ENCODE results near the gene RAMP3.
A peak's percentile ranks its signal among the peaks of the same experiment; 100 is the strongest.
"Not testable (repeated sequence)": the region's sequence is repeated elsewhere in the genome, so short reads cannot be mapped to it uniquely, and the experiment has no call there.

The RAMP3 gene

GRCh38 chr7:45131891-45132290 is 25.7 kb upstream of the RAMP3 start:
- DNase-seq (ENCODE audit: low spot score) (no peak), FAIRE-seq (peak; percentile 20)

DNA sequence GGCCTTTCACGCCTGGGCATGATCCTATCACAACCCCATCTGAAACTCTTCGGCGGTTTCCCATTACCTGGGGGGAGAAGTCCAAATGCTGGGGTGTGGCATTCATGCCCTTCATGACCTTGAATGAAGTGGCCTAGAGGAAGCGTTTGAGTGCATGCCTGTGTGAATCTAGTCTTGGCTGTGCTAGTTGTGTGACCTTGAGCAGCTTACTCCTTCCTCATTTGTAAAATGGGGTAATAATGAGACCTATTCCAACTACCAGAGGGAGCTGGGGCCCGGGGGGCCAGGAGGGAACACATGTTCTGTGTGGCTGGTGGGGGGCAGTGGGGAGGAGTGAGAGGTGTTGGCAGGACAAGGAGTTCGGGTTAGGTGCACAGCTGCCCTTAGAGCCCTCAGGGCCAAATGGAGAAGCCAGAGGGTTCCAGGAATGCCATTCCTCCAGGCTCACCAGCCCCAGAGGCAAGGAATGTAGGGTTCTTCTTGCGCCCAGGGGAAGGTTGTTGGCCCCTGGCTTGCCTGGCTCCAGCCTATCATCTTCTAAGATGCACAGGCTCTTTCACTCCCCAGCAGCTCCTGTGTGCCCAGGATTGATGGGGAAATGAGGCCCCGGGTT is 24.8 kb upstream of the RAMP3 start:
- FAIRE-seq (no peak), DNase-seq (ENCODE audit: low spot score) (no peak)

DNA sequence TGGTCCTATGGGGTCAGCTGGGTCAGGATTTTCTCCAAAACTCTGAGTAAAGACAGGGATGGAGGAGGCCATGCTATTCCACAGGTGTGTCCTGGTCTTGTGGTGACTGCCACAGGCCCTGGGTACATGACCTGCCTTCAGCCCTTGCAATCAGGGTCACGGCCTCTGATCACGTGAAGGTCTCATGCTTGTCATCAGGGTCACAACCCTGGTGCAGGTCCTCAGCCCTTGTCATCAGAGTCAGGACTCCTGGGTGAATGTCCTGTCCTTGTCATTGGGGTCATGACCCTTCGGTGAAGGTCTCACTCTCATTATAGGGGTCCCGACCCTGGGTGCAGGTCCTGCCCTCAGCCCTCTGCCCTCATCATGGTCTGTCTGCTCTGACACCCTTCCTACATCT is 24.2 kb upstream of the RAMP3 start:
- DNase-seq (ENCODE audit: low spot score) = no peak
- no peak for FAIRE-seq

DNA sequence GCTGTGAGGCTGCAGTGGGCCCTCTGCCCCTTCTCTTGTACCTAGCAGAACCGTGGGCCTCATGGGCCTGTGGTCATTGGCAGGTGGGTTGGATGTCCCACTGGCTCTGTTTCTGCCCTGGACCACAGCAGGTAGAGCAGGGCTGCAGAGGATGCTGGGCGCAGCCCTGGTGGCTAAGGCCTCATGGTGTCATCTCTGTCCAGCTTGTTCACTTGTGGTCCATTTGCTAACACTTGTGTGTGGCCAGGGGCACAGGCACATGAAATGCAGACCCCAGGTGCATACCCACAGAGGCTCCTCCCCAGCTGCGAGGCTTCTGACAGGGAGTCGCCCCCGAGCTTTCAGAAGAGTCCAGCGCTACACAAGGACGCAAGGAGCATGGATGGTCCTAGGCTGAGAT is 23.7 kb upstream of the RAMP3 start:
- FAIRE-seq (no peak), DNase-seq (ENCODE audit: low spot score) (no peak)

- FAIRE-seq = no peak
Measured at GRCh38 chr7:45136106-45137060, 21.2 kb upstream of the RAMP3 start.

DNA sequence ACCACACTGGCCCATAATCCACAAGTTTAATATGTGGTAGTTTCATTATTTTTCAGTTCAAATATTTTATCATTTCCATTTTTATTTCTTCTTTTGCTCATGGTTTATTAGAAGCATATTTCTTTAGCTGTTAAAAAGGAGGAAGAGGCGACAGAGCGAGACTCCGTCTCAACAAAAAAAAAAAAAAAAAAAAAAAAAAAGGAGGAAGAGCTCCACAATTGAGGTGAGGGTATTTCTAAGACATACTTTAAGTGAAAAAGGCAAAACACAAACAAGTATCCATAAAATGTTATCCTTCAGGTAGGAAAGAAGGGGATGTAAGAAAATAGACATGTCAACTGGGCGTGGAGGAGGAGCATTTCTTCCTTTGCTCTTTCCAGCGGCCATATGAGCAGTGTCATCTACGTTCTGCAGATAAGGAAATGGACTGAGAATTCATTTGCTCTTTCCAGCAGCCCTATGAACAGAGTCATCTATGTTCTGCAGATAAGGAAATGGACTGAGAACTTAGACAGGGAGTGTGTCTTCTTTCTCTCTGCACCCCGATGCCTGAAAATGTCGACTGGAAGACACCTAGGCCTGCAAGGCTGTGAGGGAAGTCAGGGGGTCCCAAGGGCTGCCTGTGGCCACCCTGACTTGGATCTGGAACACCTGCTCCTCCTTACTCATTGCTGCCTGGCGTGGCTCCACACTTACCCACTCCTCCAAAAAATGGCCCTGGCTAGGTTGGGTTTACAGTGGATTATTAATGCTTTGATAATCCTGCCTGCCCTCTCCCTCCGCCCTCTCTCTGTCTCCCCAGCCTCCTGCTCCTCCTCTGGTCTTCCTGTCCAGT is 18.9 kb upstream of the RAMP3 start:
- FAIRE-seq (peak; percentile 9), DNase-seq (ENCODE audit: low spot score) (no peak)

More at GRCh38 chr7:45136106-45137060, 21.2 kb upstream of the RAMP3 start:
- DNase-seq (ENCODE audit: low spot score) = peak; percentile 86

DNA sequence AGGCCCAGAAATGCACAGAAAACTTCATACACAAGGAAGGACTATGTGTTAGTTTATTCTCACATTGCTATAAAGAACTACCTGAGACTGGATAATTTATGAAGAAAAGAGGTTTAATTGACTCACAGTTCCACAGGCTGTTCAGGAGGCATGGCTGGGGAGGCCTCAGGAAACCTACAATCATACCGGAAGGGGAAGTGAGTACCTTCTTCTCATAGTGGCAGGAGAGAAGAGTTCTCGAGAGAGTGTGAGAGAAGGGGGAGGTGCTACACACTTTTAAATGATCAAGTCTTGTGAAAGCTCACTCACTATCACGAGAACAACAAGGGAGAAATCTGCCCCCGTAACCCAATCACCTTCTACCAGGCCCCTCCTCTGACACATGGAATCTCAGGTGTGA is 16.8 kb upstream of the RAMP3 start:
- no peak for DNase-seq (ENCODE audit: low spot score)

DNA sequence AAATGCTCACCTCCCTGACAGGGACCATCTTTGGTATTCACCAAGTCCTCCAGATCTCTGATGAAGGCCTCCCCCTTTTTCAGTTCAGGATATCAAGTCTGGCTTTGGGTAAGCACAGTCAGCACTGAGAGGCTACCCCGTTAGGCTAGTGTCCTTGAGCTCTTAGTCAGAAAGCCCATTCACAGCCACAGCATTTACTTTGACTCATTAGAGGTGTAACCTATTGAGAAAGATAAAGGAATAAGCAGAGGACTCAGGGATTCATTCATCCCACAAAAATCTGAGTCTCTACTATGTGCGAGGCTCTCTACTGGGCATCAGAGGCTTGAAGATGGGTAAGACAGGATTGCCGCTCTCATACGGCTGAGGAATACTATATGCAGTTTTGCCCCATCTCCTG is 14.0 kb upstream of the RAMP3 start:
- DNase-seq (ENCODE audit: low spot score) = no peak
- no peak for FAIRE-seq

More for the DNA sequence above, 16.8 kb upstream of the RAMP3 start:
- no peak for FAIRE-seq

DNA sequence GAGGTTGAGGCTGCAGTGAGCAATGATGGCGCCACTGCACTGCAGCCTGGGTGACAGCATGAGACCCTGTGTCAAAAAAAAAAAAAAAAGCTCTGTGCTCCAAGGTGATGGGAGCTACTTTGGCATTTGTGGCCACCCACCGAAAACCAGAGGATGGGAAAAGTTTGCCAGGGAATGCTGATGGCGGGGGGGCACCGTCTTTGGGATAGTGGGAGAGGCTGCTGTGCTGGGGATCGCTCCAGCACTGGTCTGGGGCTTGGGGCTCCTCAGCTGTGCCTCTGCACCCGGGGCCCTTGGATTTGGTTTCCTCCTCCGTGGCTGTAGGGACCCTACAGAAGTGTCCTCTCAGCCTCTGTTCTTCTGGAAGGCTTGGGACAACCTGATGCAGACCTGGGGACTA is 11.7 kb upstream of the RAMP3 start:
- no peak for DNase-seq (ENCODE audit: low spot score)
- FAIRE-seq = no peak

DNA sequence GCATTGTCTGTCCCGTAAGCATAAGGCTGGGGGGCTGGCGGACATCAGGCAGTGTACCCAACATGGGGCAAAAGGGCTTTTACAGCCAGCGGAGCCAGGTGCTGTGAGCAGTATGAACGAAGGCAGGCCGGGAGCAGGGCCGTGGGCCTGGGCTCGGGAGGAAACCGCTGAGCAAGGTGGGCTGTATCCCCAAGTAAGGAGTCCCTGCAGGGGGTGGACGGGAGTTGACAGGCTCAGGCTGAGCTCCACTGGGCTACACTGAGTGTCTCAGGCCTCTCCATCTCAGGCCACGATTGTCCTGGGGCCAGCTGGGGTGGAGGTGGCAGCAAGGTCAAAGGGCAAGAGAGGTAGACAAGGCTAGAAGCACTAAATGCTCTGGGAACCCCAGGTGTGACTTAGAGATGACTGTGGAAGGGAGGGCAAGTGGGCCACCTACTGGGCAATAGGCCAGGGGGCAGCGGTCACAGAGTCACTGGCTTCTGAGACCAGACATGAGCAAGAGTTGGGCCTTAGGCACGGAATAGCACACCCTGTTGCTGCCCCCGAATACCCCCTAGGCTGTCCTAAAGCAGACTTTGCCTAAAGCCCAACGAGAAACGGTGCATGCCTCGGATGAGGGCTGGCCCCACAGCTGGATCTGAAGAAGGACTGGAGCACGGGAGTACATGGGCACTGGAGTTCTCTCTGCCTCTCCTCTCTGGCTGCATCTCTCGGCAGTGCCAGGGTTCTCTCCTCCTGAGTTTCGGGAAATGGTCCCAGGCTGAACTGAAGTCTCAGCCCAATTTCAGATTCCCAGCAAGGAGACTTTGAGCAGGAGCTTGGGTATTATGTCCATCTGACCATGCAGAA is 10.8 kb upstream of the RAMP3 start:
- FAIRE-seq (no peak), DNase-seq (ENCODE audit: low spot score) (no peak)

- FAIRE-seq = no peak
- no peak for DNase-seq (ENCODE audit: low spot score)
Measured at GRCh38 chr7:45147858-45148652, 9.5 kb upstream of the RAMP3 start.

GRCh38 chr7:45148653-45148973 is 9.0 kb upstream of the RAMP3 start:
- DNase-seq (ENCODE audit: low spot score) (no peak), FAIRE-seq (peak; percentile 86)

- no peak for DNase-seq (ENCODE audit: low spot score)
- no peak for FAIRE-seq
Measured at GRCh38 chr7:45149606-45150005, 8.0 kb upstream of the RAMP3 start.

GRCh38 chr7:45150199-45150598 is 7.4 kb upstream of the RAMP3 start:
- FAIRE-seq (no peak), DNase-seq (ENCODE audit: low spot score) (no peak)

GRCh38 chr7:45151131-45151684 is 6.4 kb upstream of the RAMP3 start:
- DNase-seq (ENCODE audit: low spot score) = no peak
- peak; percentile 9 for FAIRE-seq

DNA sequence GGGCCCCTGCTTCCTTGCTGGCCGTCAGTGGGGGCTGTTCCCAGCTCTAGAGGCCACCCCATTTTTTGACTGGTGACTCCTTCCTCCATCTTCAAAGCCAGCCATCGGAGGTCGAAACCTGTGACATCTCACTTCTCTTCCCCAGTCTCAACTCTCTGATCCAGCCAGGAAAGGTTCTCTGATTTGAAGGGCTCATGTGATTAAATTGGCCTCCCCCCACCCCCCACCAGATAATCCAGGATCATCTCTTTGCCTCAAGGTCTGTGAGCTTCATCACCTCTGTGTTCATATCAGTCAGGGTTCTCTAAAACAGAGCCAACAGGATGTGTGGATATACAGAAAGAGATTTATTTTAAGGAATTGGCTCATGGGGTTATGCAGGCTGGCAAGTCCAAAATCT is 5.6 kb upstream of the RAMP3 start:
- no peak for DNase-seq (ENCODE audit: low spot score)
- no peak for FAIRE-seq

DNA sequence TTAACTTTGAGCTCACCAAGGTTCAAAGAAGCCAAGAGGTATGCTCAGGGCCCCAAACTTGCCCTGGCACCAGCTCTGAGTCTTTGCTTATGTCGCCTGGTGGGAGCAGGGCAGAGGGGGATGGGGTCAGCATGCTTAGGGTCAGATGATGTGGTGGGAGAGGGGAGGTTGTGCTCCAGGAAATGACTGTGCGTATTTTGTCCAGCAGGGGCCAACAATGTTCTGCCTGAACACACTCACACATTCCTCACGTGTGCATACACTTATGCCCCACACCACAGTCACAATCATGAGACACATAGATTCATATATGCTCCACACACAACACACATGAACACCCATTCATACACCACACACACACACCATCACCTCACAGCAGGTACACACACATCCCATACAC is 4.4 kb upstream of the RAMP3 start:
- FAIRE-seq (peak; percentile 97), DNase-seq (ENCODE audit: low spot score) (no peak)

DNA sequence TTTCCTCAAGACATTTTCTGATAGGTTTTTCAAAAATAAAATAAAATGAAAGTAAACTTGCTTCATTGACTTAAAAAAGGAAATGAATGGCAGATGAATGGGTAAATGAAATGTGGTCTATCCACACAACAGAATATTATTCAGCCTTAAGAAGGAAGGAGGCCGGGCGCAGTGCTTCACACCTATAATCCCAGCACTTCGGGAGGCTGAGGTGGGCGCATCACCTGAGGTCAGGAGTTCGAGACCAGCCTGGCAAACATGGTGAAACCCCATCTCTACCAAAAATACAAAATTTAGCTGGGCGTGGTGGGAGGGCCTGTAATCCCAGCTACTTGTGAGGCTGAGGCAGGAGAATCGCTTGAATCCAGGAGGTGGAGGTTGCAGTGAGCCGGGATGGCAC is 3.7 kb upstream of the RAMP3 start:
- DNase-seq (ENCODE audit: low spot score); FAIRE-seq: not testable (repeated sequence)

DNA sequence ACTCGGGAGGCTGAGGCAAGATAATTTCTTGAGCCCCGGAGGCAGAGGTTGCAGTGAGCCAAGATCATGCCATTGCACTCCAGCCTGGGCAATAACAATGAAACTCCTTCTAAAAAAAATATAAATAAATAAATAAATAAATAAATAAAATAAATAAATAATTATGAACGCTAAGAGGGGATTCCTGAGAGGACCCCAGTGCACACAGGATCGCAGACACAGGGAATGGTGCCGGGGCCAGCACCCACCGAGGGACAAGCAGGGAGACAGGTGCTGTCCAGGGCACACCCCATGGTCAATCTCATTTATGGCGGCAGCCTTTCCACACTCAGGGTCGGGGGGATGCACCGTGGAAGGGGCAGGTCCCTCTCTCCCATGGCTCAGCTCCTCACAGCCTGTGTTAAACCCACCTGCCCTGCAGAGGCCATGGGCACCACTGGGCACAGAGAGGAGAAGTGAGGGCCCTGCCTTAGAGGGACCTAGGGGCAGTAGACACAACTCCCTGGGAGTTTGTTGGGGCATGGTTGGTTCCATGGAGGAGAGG is 2.2 kb upstream of the RAMP3 start:
- DNase-seq (ENCODE audit: low spot score) = no peak

DNA sequence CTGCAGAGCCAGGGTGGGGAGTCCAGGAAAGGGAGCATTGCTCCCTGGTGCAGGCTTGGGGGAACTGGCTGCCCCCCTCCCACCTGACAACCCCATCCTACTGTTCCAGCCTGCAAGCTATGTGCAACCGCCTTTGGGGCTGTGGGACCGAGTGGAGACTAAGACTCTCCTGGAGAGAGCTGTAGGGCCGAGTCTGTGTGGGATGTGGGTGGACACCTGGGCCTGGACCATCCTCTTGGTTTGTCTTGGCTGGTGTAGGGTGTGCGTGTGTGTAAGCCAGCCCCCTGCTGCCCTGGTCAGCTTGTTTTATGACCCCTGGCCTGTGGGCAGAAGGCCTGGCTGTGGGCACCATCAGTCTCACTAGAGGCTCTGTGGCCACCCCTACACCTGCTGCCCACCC is 1.6 kb upstream of the RAMP3 start:
- FAIRE-seq (no peak), DNase-seq (ENCODE audit: low spot score) (no peak)

More for the DNA sequence above, 2.2 kb upstream of the RAMP3 start:
- no peak for FAIRE-seq
